GM12872 (cell line): ENCODE results near the gene SLC46A1.

Experiments used
- CTCF ChIP-seq: IDR thresholded peaks from 3 replicates; pipeline ENCODE4 v1.5.1; 2011; ENCODE audit warnings: low read depth, mild to moderate bottlenecking, low read length, moderate library complexity; ENCODE audit not compliant: insufficient read depth

SLC46A1 gene

DNA sequence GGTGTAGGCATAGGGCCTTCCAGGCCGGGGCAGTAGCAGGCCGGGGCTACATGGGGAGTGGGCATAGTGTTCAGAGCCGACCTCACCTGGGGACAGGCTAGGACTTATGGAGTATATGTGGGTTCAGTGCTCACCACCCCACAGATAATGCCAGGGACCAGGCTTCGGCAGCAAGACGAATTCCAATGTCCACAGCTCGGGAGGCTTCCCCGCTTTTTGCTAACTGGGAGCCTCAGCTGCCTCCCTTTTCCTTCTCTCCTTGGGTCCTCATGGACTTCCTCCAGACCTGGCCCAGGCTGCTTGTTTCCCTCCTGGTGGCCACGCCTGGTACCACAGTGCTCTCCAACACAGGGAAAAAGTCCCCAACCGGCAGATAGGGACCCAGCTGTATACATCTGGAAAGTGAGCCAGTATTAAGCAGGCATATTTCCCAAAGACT lies 20.1 kb upstream of the SLC46A1 start:
- peak; percentile 59; the same call in 2 of the 3 replicates for TF ChIP-seq CTCF

- no peak for TF ChIP-seq CTCF
Observed at GRCh38 chr17:28425206-28425605, 19.2 kb upstream of the SLC46A1 start.

DNA sequence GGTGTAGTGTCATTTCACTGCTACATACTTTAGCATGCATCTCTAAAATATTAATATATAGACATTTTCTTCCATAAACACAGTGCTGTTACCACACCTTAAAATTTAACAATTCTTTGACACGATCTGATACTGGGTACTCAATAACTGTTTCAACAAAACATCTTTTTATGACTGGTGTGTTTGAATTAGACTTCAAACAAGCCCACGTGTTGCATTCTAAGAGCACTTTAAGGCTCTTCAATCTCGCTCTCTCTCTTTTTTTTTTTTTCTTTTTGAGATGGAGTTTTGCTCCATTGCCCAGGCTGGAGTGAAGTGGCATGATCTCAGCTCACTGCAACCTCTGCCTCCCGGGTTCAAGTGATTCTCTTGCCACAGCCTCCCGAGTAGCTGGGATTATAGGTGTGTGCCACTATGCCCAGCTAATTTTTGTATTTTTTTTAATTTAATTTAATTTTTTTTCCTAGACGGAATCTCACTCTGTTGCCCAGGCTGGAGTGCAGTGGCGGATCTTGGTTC lies 15.8 kb upstream of the SLC46A1 start:
- TF ChIP-seq CTCF, result no peak

DNA sequence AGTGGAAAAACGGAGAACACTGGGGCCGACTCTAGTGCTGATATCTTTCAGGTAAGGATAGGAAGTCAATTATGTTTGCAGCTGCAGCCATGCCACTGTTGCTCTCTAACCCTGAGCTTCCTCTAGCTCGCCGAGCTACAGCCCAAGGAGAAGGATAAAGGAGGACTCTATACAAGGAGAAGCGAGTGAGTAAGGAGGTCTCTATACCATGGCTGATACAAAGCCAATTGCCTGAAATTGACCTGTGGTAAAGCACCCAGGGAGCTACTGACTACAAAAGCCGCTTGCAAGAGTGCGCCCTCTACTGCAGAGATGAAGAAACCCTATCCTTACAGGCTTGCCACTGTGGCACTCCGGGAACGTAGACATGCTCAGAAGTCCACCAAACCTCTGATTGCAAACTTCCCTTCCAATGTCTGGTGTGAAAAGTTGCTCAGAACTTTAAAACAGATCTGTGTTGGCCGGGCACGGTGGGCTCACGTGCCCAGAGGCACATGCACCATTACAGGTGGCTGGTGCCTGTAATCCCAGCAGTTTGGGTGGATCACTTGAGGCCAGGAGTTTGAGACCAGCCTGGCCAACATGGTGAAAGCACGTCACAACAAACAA lies 10.8 kb upstream of the SLC46A1 start:
- TF ChIP-seq CTCF, result peak; percentile 98

DNA sequence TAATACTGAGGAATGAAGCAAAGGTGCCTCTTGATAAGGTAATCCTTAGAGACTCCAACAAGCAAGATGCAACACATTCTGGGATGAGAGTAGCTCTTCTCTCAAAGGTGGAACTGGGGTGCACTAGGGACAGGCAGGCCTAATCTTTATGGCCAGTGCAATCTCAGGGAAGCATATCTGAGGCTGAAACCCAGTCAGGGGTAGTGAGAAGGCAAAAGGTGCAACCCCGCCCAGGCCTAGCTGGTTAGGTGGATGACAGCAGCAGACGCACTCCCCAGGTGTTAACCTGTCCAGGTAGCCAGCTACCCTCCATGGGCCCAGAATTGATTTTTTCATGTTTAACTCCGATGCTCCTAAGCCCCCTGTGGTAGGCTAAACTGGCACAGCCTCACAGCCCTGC lies 9.9 kb upstream of the SLC46A1 start:
- TF ChIP-seq CTCF, result no peak

DNA sequence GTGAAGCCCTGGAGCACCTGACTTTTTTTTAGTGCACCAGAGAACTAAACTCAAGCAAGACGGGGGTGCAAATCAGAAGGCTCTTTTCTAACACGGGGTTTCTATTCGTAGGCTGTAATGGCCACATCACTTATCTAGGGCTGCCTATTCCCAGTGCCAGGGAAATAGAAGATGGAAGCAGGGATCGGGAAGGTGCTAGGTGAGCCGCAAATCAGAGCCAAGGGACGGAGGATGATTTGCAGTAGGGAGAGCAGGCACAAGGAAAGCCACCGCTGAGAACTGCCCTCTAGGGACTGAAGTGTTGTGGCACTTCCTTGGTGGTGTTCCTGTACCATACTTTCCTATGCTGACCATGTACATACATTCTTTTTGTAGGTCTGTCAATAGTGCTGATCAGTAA lies 7.8 kb upstream of the SLC46A1 start:
- TF ChIP-seq CTCF, result no peak

DNA sequence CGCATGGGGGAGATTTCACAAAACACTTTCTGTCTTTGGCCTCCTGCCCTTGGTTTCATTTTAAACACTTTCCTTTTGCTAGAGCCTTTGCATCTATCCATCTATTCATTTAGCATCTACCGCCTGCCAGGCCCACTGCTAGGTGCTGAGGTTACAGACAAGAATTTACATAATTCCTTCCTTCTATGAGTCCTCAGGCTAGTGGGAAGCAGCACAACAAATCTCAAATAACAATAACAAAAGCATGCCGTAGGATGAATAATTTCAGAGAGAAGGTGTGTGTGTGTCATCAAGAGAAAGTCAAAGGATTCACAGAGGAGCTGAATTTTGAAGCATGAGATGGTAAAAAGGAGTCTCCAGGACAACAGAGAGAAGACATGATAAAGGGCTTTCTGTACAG lies 6.1 kb upstream of the SLC46A1 start:
- no peak for TF ChIP-seq CTCF
